ENCODE results near the gene PIGT.

DNA sequence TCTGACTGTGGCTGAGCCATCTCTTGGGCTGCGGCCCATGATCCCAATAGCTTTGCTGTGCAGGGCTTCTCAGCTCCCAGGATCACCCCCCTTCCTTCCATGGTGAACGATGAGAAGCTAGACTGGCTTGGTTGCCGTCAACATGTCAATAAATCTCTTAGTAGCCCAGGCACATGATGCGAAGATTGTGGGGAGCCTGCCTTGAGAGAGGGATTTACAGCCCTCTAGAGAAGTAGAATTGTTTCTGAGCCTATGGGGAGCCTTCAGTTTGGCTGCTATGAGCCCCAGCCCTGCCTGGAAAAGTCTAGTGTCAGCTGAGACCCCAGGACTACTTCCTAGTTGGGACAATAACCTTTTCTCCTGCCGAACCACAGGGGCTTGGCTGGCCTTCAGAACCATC, 3.3 kb upstream of the PIGT start:
- TF ChIP-seq POLR2AphosphoS5 (IDR thresholded peaks at IDR 0.05; ENCODE audit: low read depth, low read length) (no peak), JUND (IDR thresholded peaks at IDR 0.05) (no peak), POLR2A (IDR thresholded peaks at IDR 0.05; ENCODE audit: borderline replicate concordance, extremely low read depth, insufficient read depth, insufficient read length) (no peak), EZH2 (IDR thresholded peaks at IDR 0.05) (no peak), YY1 (IDR thresholded peaks at IDR 0.05; ENCODE audit: extremely low read depth, insufficient replicate concordance, low read depth, low read length) (no peak), CEBPB (IDR thresholded peaks at IDR 0.05; ENCODE audit: low read depth) (no peak)
- TF ChIP-seq, protein P1, sequence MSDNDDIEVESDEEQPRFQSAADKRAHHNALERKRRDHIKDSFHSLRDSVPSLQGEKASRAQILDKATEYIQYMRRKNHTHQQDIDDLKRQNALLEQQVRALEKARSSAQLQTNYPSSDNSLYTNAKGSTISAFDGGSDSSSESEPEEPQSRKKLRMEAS (IDR thresholded peaks at IDR 0.05), result no peak
- TF ChIP-seq, protein P2, sequence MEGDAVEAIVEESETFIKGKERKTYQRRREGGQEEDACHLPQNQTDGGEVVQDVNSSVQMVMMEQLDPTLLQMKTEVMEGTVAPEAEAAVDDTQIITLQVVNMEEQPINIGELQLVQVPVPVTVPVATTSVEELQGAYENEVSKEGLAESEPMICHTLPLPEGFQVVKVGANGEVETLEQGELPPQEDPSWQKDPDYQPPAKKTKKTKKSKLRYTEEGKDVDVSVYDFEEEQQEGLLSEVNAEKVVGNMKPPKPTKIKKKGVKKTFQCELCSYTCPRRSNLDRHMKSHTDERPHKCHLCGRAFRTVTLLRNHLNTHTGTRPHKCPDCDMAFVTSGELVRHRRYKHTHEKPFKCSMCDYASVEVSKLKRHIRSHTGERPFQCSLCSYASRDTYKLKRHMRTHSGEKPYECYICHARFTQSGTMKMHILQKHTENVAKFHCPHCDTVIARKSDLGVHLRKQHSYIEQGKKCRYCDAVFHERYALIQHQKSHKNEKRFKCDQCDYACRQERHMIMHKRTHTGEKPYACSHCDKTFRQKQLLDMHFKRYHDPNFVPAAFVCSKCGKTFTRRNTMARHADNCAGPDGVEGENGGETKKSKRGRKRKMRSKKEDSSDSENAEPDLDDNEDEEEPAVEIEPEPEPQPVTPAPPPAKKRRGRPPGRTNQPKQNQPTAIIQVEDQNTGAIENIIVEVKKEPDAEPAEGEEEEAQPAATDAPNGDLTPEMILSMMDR (IDR thresholded peaks at IDR 0.05 in 2 of 3, conservative IDR thresholded peaks at IDR 0.05 in 1 of 3; ENCODE audit: borderline replicate concordance in 1 of 3, insufficient read depth in 1 of 3, low read depth in 2 of 3, low read length in 2 of 3), result no peak
- TF ChIP-seq, protein P3, sequence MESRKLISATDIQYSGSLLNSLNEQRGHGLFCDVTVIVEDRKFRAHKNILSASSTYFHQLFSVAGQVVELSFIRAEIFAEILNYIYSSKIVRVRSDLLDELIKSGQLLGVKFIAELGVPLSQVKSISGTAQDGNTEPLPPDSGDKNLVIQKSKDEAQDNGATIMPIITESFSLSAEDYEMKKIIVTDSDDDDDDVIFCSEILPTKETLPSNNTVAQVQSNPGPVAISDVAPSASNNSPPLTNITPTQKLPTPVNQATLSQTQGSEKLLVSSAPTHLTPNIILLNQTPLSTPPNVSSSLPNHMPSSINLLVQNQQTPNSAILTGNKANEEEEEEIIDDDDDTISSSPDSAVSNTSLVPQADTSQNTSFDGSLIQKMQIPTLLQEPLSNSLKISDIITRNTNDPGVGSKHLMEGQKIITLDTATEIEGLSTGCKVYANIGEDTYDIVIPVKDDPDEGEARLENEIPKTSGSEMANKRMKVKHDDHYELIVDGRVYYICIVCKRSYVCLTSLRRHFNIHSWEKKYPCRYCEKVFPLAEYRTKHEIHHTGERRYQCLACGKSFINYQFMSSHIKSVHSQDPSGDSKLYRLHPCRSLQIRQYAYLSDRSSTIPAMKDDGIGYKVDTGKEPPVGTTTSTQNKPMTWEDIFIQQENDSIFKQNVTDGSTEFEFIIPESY (IDR thresholded peaks at IDR 0.05; ENCODE audit: extremely low read depth, insufficient replicate concordance, low read length), result no peak
- TF ChIP-seq, protein P4, sequence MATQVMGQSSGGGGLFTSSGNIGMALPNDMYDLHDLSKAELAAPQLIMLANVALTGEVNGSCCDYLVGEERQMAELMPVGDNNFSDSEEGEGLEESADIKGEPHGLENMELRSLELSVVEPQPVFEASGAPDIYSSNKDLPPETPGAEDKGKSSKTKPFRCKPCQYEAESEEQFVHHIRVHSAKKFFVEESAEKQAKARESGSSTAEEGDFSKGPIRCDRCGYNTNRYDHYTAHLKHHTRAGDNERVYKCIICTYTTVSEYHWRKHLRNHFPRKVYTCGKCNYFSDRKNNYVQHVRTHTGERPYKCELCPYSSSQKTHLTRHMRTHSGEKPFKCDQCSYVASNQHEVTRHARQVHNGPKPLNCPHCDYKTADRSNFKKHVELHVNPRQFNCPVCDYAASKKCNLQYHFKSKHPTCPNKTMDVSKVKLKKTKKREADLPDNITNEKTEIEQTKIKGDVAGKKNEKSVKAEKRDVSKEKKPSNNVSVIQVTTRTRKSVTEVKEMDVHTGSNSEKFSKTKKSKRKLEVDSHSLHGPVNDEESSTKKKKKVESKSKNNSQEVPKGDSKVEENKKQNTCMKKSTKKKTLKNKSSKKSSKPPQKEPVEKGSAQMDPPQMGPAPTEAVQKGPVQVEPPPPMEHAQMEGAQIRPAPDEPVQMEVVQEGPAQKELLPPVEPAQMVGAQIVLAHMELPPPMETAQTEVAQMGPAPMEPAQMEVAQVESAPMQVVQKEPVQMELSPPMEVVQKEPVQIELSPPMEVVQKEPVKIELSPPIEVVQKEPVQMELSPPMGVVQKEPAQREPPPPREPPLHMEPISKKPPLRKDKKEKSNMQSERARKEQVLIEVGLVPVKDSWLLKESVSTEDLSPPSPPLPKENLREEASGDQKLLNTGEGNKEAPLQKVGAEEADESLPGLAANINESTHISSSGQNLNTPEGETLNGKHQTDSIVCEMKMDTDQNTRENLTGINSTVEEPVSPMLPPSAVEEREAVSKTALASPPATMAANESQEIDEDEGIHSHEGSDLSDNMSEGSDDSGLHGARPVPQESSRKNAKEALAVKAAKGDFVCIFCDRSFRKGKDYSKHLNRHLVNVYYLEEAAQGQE (IDR thresholded peaks at IDR 0.05; ENCODE audit: low read depth), result no peak
